T-cell (primary cell): ENCODE results near the gene HGS. TPM values are rescaled to one million over a fixed set of nuclear protein-coding genes. Genes with fewer than 3 reads are reported as not detected.
A peak's percentile ranks its signal among the peaks of the same experiment; 100 is the strongest.

Source experiments
- ATAC-seq, 4 experiments: fragments of 200-7000 bp in 3 of 4; fragments of 150-1000 bp in 1 of 4; cut with Tn5 transposase; replicated peaks in 1 of 4; 1 replicate in 3 of 4; 2 replicates in 1 of 4; pipeline ENCODE4 v1.10.0; 2021; ENCODE audit warnings: moderate library complexity in 3 of 4, mild to moderate bottlenecking in 2 of 4, moderate number of reproducible peaks in 1 of 4
- CTCF ChIA-PET, 2 donors: fragments of 300-600 bp; sonication (Branson Sonifier 250); formaldehyde crosslinking; loops; one replicate each; lab custom pipeline; 2022; ENCODE audit warnings: antibody characterized with exemption in 2 of 2; lab: Charles Lee
- POLR2A ChIA-PET, 2 donors: fragments of 300-600 bp; sonication (Branson Sonifier 250); formaldehyde crosslinking; loops; one replicate each; lab custom pipeline; 2022; ENCODE audit warnings: antibody characterized with exemption in 2 of 2; lab: Charles Lee
- DNase-seq, 35 experiments: peaks; one replicate each; pipeline versions ENCODE4 v3.0.0 to v3.0.0-alpha.2; 2013 to 2023
- H3K27ac ChIP-seq: one replicate; pipeline ENCODE4 v1.5.1; 2013; ENCODE audit warnings: low read length
- H3K27me3 ChIP-seq, 2 experiments: replicated peaks in 1 of 2; 1 replicate in 1 of 2; 2 replicates in 1 of 2; pipeline versions ENCODE4 v1.6.1 to v1.7.0; 2013; ENCODE audit warnings: low read length in 1 of 2, mixed read lengths in 1 of 2; ENCODE audit not compliant: control insufficient read depth in 2 of 2, insufficient read depth in 2 of 2; ENCODE audit errors: extremely low read depth in 1 of 2
- H3K36me3 ChIP-seq, 2 donors: 1 replicate in 1 of 2; 2 replicates in 1 of 2; pipeline versions ENCODE4 v1.6.1 to v1.7.0; 2013; ENCODE audit warnings: low read length in 1 of 2; ENCODE audit not compliant: control insufficient read depth in 2 of 2, insufficient read depth in 1 of 2; ENCODE audit errors: extremely low read depth in 1 of 2
- H3K4me1 ChIP-seq, 2 experiments: 1 replicate in 1 of 2; 2 replicates in 1 of 2; pipeline versions ENCODE4 v1.6.1 to v1.7.0; 2013; ENCODE audit warnings: low read length in 2 of 2, mixed read lengths in 1 of 2; ENCODE audit not compliant: insufficient read depth in 2 of 2, control insufficient read depth in 1 of 2; ENCODE audit errors: extremely low read depth in 1 of 2
- H3K4me3 ChIP-seq, 2 donors: 1 replicate in 1 of 2; 2 replicates in 1 of 2; pipeline versions ENCODE4 v1.5.1 to v1.7.0; 2013; ENCODE audit warnings: mild to moderate bottlenecking in 2 of 2, low read length in 1 of 2, moderate library complexity in 1 of 2; ENCODE audit not compliant: control insufficient read depth in 1 of 2; ENCODE audit errors: extremely low read depth in 1 of 2
- H3K9me3 ChIP-seq: 2 replicates; pipeline ENCODE4 v1.7.0; 2013
- H3K27ac Mint-ChIP-seq, 2 donors: one replicate each; pipeline ENCODE4 v1.8.0; 2020 to 2021; ENCODE audit warnings: mild to moderate bottlenecking in 2 of 2, mixed read lengths in 2 of 2
- H3K27me3 Mint-ChIP-seq, 2 donors: one replicate each; pipeline ENCODE4 v1.8.0; 2021 to 2022; ENCODE audit warnings: mixed read lengths in 2 of 2
- H3K36me3 Mint-ChIP-seq: one replicate; pipeline ENCODE4 v1.8.0; 2021; ENCODE audit warnings: mixed read lengths
- H3K4me1 Mint-ChIP-seq, 3 donors: one replicate each; pipeline ENCODE4 v1.8.0; 2020 to 2022; ENCODE audit warnings: mixed read lengths in 3 of 3, mild to moderate bottlenecking in 1 of 3
- H3K4me3 Mint-ChIP-seq, 3 donors: one replicate each; pipeline ENCODE4 v1.8.0; 2020 to 2022; ENCODE audit warnings: mild to moderate bottlenecking in 3 of 3, mixed read lengths in 3 of 3, moderate library complexity in 3 of 3
- H3K9me3 Mint-ChIP-seq, 3 donors: one replicate each; pipeline ENCODE4 v1.8.0; 2020 to 2022; ENCODE audit warnings: mixed read lengths in 3 of 3
- WGBS: methylation state at CpG from one replicate; pipeline ENCODE4 v1.1.5; 2013; ENCODE audit warnings: missing lambda C conversion rate; ENCODE audit not compliant: insufficient coverage; 5-methylcytosine and 5-hydroxymethylcytosine counted together
- total RNA-seq, 35 experiments: library from RNA in 6 of 35; stranded (reverse) in 6 of 35; fragments of 120-200 nt in 1 of 35; gene quantifications; one replicate each; pipeline versions ENCODE4 v1.2.1 to v1.2.4 and lab custom pipeline; 2013 to 2026

Gene HGS, protein sequence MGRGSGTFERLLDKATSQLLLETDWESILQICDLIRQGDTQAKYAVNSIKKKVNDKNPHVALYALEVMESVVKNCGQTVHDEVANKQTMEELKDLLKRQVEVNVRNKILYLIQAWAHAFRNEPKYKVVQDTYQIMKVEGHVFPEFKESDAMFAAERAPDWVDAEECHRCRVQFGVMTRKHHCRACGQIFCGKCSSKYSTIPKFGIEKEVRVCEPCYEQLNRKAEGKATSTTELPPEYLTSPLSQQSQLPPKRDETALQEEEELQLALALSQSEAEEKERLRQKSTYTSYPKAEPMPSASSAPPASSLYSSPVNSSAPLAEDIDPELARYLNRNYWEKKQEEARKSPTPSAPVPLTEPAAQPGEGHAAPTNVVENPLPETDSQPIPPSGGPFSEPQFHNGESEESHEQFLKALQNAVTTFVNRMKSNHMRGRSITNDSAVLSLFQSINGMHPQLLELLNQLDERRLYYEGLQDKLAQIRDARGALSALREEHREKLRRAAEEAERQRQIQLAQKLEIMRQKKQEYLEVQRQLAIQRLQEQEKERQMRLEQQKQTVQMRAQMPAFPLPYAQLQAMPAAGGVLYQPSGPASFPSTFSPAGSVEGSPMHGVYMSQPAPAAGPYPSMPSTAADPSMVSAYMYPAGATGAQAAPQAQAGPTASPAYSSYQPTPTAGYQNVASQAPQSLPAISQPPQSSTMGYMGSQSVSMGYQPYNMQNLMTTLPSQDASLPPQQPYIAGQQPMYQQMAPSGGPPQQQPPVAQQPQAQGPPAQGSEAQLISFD
- total RNA-seq (100 to 1,000 TPM; 114 to 205 (median 181) TPM), total RNA-seq (lab: John Stamatoyannopoulos, UW) (110 to 225 (median 172) reads per million in 29 experiments)
- 56.5 TPM for total RNA-seq (2013)

DNA sequence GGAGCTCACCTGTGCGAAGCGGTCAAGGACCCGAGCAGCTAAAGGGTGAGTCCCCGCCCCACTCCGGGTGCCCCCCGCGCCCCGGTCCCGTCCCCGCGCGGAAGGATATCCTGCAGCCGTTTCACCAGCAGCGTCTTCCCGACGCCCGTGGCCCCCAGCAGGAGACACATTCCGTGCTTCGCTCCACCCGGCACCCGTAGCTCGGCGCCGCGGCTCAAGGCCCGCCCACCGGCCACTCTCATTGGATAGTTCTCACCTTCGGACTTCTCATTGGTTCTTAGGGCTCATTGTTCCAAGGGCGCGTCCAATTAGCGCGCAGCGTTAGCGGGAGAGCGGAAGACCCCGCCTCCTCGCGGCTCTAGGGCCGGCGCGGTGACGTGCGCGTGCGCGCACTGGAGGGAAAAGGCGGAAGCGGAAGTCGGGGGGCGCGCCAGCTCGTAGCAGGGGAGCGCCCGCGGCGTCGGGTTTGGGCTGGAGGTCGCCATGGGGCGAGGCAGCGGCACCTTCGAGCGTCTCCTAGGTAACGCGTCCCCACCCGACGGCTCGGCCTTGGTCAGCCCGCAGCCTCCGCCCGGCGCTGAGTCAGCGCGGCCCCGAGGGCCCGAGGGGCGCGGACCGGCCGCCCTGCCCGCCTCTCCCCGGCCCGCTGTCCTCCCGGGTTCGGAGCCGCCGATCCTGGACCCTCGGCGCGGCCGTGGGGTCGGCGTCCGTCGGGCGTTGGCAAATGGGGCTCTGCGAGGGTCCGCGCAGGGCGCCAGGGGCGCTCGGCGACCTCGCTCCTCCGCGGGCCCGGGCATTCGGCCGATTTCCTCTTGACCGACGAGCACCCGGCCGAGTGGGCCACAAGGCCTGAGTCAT, at the start of gene HGS, which contains the start of gene ARL16:
TSS of gene HGS (plus strand) at position 428 of the 858 bp plus-strand sequence. CDS start at position 484, 56 bp downstream.
TSS of gene ARL16 (minus strand) at position 214 of the 858 bp plus-strand sequence. CDS start at position 170, 44 bp downstream.
- ATAC-seq (peak; percentile 98), DNase-seq (peak; percentile 92 to 99 (median 97))
- under 1% methylated on average over 109 of the region's 112 CpGs for whole genome bisulfite sequencing
- peaks cover 11 to 30% of the 10 kb centered on the region in 2 donors for H3K36me3 ChIP-seq
- peaks cover 19% of the 10 kb centered on the region for H3K36me3 Mint-ChIP-seq
- H3K27ac Mint-ChIP-seq = peak within 1 kb of the TSS; percentile 95 to 96
- no peaks in the 10 kb centered on the region for H3K27me3 Mint-ChIP-seq
- H3K4me3 Mint-ChIP-seq = peak within 1 kb of the TSS; percentile 90 to 98 (median 92)
- H3K9me3 ChIP-seq = no peaks in the 10 kb centered on the region
- no peaks in the 10 kb centered on the region for H3K27me3 ChIP-seq
- peak within 1 kb of the TSS; percentile 35 for H3K27ac ChIP-seq
- H3K4me1 ChIP-seq = peaks cover 9 to 44% of the 10 kb centered on the region in 2 experiments
- peak within 1 kb of the TSS; percentile 88 to 97 for H3K4me3 ChIP-seq
- H3K4me1 Mint-ChIP-seq = peaks cover 39 to 48% (median 40%) of the 10 kb centered on the region in 3 donors
- CTCF ChIA-PET = interaction anchor here in 1 of 2 donors (0.5 to 1.1 kb wide), 2 partner anchors 23 to 33 kb away, joined by 3 to 7 read pairs; no protein-coding TSS in a partner anchor
- POLR2A ChIA-PET = interaction anchor here (0.6 to 1.6 kb wide), 4 partner anchors 13 to 339 kb away, joined by 3 read pairs; partner anchors contain the start of gene CENPX (in 1 of the 2)
- no peaks in the 10 kb centered on the region for H3K9me3 Mint-ChIP-seq

DNA sequence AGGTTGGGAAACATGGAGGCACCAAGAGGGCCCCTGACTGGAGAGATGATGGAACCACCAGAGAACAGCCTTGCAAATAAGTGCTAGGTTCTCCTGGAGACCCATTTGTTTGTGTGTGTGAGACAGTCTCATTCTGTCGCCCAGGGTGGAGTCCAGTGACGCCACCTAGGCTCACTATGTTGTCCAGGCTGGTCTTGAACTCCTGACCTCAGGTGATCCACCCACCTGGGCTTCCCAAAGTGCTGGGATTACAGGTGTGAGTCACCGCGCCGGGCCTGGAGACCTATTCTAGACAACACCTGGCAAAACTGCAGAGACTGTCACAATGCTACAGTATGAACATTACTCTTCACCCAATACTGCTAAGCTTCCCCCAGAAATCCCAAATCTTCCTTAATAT, 48.4 kb upstream of the HGS start:
- no peak overlapping the region for H3K27ac ChIP-seq
- H3K4me1 Mint-ChIP-seq = peaks cover 12 to 35% (median 33%) of the 10 kb centered on the region in 3 donors
- WGBS = 87% methylated on average over 2 of the region's 5 CpGs
- peaks cover 3% of the 10 kb centered on the region for H3K36me3 Mint-ChIP-seq
- peaks cover 0 to 6% of the 10 kb centered on the region in 2 donors for H3K36me3 ChIP-seq
- peaks cover 10 to 30% of the 10 kb centered on the region in 2 experiments for H3K4me1 ChIP-seq
- peak overlapping the region; percentile 85 to 94 (median 94) for H3K4me3 Mint-ChIP-seq
- peak overlapping the region in 1 of 2 donors; percentile 16 for H3K27ac Mint-ChIP-seq
- H3K4me3 ChIP-seq = no peak overlapping the region
- DNase-seq = no peak
- no peaks in the 10 kb centered on the region for H3K27me3 ChIP-seq
- H3K9me3 Mint-ChIP-seq = no peaks in the 10 kb centered on the region
- POLR2A ChIA-PET = no interaction called here
- no peak for ATAC-seq
- no peaks in the 10 kb centered on the region for H3K27me3 Mint-ChIP-seq
- CTCF ChIA-PET = no interaction called here
- H3K9me3 ChIP-seq = no peaks in the 10 kb centered on the region

GRCh38 chr17:81635973-81636504, 47.8 kb upstream of the HGS start:
- no peak for ATAC-seq
- Mint-ChIP-seq H3K27me3 (no peaks in the 10 kb centered on the region), H3K4me3 (peak overlapping the region; percentile 85 to 94 (median 94)), H3K4me1 (peaks cover 12 to 35% (median 33%) of the 10 kb centered on the region in 3 donors), H3K27ac (peak overlapping the region; percentile 88), H3K9me3 (no peaks in the 10 kb centered on the region), H3K36me3 (peaks cover 3% of the 10 kb centered on the region)
- DNase-seq = peak in 1 of 35 experiments; percentile 14
- Histone ChIP-seq H3K4me1 (peaks cover 10 to 30% of the 10 kb centered on the region in 2 experiments), H3K4me3 (peak overlapping the region; percentile 87 to 92), H3K36me3 (peaks cover 0 to 3% of the 10 kb centered on the region in 2 donors), H3K9me3 (no peaks in the 10 kb centered on the region), H3K27me3 (no peaks in the 10 kb centered on the region), H3K27ac (peak overlapping the region; percentile 39)
- CTCF ChIA-PET = no interaction called here
- 38% methylated on average over 8 of the region's 18 CpGs for WGBS
- POLR2A ChIA-PET = no interaction called here

DNA sequence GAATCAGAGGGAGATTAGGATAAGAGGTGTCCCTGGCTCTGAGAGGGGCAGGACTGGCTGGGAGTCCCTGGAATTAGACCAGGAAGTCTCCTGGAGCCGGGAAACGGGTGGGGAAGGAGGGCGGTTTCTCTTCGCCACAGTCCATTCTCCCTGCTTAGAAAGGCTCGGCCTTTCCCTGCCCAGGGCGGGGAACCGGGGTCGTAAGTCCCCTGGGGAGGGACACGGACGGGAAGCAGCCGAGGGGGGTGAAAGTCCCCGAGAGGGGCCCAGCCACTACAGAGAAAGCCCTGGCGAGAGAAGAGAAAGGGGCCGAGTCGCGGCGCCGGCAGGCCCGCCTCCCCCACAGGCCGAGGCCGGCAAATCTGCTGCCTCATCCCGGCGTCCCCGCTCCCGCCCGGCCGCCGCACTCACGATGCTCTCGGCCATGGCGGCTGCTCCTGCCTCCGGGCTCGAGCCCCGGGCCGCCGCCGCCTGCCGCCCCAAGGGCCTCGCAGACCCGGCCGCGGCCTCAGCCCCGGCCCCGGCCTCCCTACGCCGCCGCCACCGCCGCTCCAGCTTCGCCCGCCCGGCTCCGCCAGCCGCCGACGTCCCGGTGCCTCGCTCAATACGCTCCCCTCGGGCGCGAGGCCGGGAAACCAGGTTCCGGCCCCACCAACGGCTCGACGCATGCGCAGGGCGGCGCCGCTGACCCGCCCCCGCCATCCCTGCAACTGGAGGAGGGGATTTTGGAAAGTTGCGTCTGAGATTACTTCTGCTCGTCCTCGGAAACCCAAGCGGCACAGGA, 47.1 kb upstream of the HGS start, which contains the start of the genes NPLOC4 and TSPAN10:
TSS of gene NPLOC4 (minus strand) at position 608 of the 784 bp plus-strand sequence. CDS start at position 426, 182 bp downstream.
TSS of gene TSPAN10 (plus strand) at position 692 of the 784 bp plus-strand sequence. CDS start 5,217 bp downstream, outside the sequence.
- peak; percentile 50 to 91 (median 72) for DNase-seq
- Mint-ChIP-seq H3K36me3 (peaks cover 3% of the 10 kb centered on the region), H3K27ac (peak within 1 kb of the TSS; percentile 88), H3K4me1 (peaks cover 12 to 31% (median 29%) of the 10 kb centered on the region in 3 donors), H3K9me3 (no peaks in the 10 kb centered on the region), H3K27me3 (no peaks in the 10 kb centered on the region), H3K4me3 (peak within 1 kb of the TSS; percentile 85 to 94 (median 94))
- ATAC-seq = peak; percentile 92 to 96 (median 94)
- ChIA-PET CTCF (no interaction called here), POLR2A (no interaction called here)
- Histone ChIP-seq H3K27ac (peak within 1 kb of the TSS; percentile 39), H3K36me3 (peaks cover 0 to 3% of the 10 kb centered on the region in 2 donors), H3K27me3 (no peaks in the 10 kb centered on the region), H3K4me3 (peak within 1 kb of the TSS; percentile 87 to 92), H3K9me3 (no peaks in the 10 kb centered on the region), H3K4me1 (peaks cover 10 to 30% of the 10 kb centered on the region in 2 experiments)
- 0% methylated on average over 48 of the region's 77 CpGs for WGBS

GRCh38 chr17:81638683-81639082, 45.1 kb upstream of the HGS start:
- no peak overlapping the region for H3K27ac ChIP-seq
- Mint-ChIP-seq H3K4me1 (peaks cover 12 to 26% (median 23%) of the 10 kb centered on the region in 3 donors), H3K27me3 (no peaks in the 10 kb centered on the region), H3K4me3 (peak overlapping the region in 1 of 3 donors; percentile 17), H3K36me3 (no peaks in the 10 kb centered on the region), H3K27ac (no peak overlapping the region), H3K9me3 (no peaks in the 10 kb centered on the region)
- no peaks in the 10 kb centered on the region for H3K9me3 ChIP-seq
- no peak overlapping the region for H3K4me3 ChIP-seq
- H3K36me3 ChIP-seq = no peaks in the 10 kb centered on the region
- H3K4me1 ChIP-seq = peaks cover 10 to 27% of the 10 kb centered on the region in 2 experiments
- no peak for ATAC-seq
- H3K27me3 ChIP-seq = peaks cover 0 to 3% of the 10 kb centered on the region in 2 experiments
- ChIA-PET POLR2A (no interaction called here), CTCF (no interaction called here)
- WGBS = 91% methylated on average over 1 of the region's 4 CpGs
- no peak for DNase-seq
